ENCODE measurements around the gene CACNA2D3. TPM values are rescaled to one million over a fixed set of nuclear protein-coding genes. Genes with fewer than 3 reads are reported as not detected.

CACNA2D3 gene
- total and polyA plus RNA-seq, 2 experiments from 2014 or later, result 0.30 to 0.43 TPM

- in situ Hi-C loops (cut with MboI), result no loop called here
- Histone ChIP-seq H3K4me1 (ENCODE audit: insufficient read depth) (peaks cover 17% of the 10 kb centered on the region), H3K27ac (no peak overlapping the region), H3K27me3 (replicated peaks; ENCODE audit: insufficient read depth) (no peaks in the 10 kb centered on the region), H4K20me1 (ENCODE audit: insufficient read depth) (no peaks in the 10 kb centered on the region), H3K4me2 (ENCODE audit: unreplicated experiment) (no peak overlapping the region), H2AFZ (no peak overlapping the region), H3K9ac (no peak overlapping the region), H3K4me3 (no peak overlapping the region), H3K9me2 (ENCODE audit: insufficient read depth) (peaks cover 4% of the 10 kb centered on the region; the same call in 1 of the 2 replicates), H3K79me2 (ENCODE audit: insufficient read depth) (no peaks in the 10 kb centered on the region), H3F3A (ENCODE audit: insufficient read depth) (peaks cover 7% of the 10 kb centered on the region; the same call in 1 of the 2 replicates), H3K36me3 (ENCODE audit: low read depth) (no peaks in the 10 kb centered on the region), H3K9me3 (ENCODE audit: low read depth) (no peaks in the 10 kb centered on the region)
- no peak for DNase-seq
- TF ChIP-seq EZH2phosphoT487 (IDR thresholded peaks at IDR 0.05; ENCODE audit: insufficient read depth, low read depth), result no peak
- TF ChIP-seq EZH2 (IDR thresholded peaks at IDR 0.05; ENCODE audit: insufficient read depth, poor library complexity, severe bottlenecking), result no peak
- 87 to 89% methylated on average over 2 of the region's 2 CpGs for WGBS, 2 experiments (ENCODE audit: low coverage in 1 of 2, low lambda C conversion rate in 2 of 2, missing lambda C conversion rate in 2 of 2)
Measured at GRCh38 chr3:54909191-54909590, 786.8 kb downstream of the CACNA2D3 start.

GRCh38 chr3:54914180-54914579 is 791.8 kb downstream of the CACNA2D3 start:
- no peak for TF ChIP-seq EZH2phosphoT487 (IDR thresholded peaks at IDR 0.05; ENCODE audit: insufficient read depth, low read depth)
- TF ChIP-seq EZH2 (IDR thresholded peaks at IDR 0.05; ENCODE audit: insufficient read depth, poor library complexity, severe bottlenecking), result no peak
- peaks cover 28% of the 10 kb centered on the region for H3K4me1 ChIP-seq (ENCODE audit: insufficient read depth)
- no peaks in the 10 kb centered on the region for H3K27me3 ChIP-seq (replicated peaks; ENCODE audit: insufficient read depth)
- no peak for DNase-seq
- H3K79me2 ChIP-seq (ENCODE audit: insufficient read depth), result no peaks in the 10 kb centered on the region
- H3K4me2 ChIP-seq (ENCODE audit: unreplicated experiment), result no peak overlapping the region
- in situ Hi-C loops (cut with MboI), result no loop called here
- H2AFZ ChIP-seq, result no peak overlapping the region
- 61 to 67% methylated on average over 2 of the region's 2 CpGs for WGBS, 2 experiments (ENCODE audit: low coverage in 1 of 2, low lambda C conversion rate in 2 of 2, missing lambda C conversion rate in 2 of 2)
- H3K27ac ChIP-seq, result no peak overlapping the region
- H3F3A ChIP-seq (ENCODE audit: insufficient read depth), result peaks cover 18% of the 10 kb centered on the region
- peaks cover 4% of the 10 kb centered on the region; the same call in 1 of the 2 replicates for H3K9me2 ChIP-seq (ENCODE audit: insufficient read depth)
- H3K36me3 ChIP-seq (ENCODE audit: low read depth), result no peaks in the 10 kb centered on the region
- no peak overlapping the region for H3K9ac ChIP-seq
- H4K20me1 ChIP-seq (ENCODE audit: insufficient read depth), result no peaks in the 10 kb centered on the region
- H3K9me3 ChIP-seq (ENCODE audit: low read depth), result no peaks in the 10 kb centered on the region
- H3K4me3 ChIP-seq, result no peak overlapping the region

GRCh38 chr3:54915181-54915580 is 792.8 kb downstream of the CACNA2D3 start:
- in situ Hi-C loops (cut with MboI), result no loop called here
- 15 to 21% methylated on average over 4 of the region's 4 CpGs for WGBS, 2 experiments (ENCODE audit: low coverage in 1 of 2, low lambda C conversion rate in 2 of 2, missing lambda C conversion rate in 2 of 2)
- TF ChIP-seq EZH2phosphoT487 (IDR thresholded peaks at IDR 0.05; ENCODE audit: insufficient read depth, low read depth) (no peak), EZH2 (IDR thresholded peaks at IDR 0.05; ENCODE audit: insufficient read depth, poor library complexity, severe bottlenecking) (no peak)

GRCh38 chr3:54915976-54916375 is 793.6 kb downstream of the CACNA2D3 start:
- no peak overlapping the region for H3K27ac ChIP-seq
- H3K4me2 ChIP-seq (ENCODE audit: unreplicated experiment), result no peak overlapping the region
- no peaks in the 10 kb centered on the region for H4K20me1 ChIP-seq (ENCODE audit: insufficient read depth)
- no peaks in the 10 kb centered on the region for H3K79me2 ChIP-seq (ENCODE audit: insufficient read depth)
- peaks cover 28% of the 10 kb centered on the region for H3K4me1 ChIP-seq (ENCODE audit: insufficient read depth)
- TF ChIP-seq EZH2 (IDR thresholded peaks at IDR 0.05; ENCODE audit: insufficient read depth, poor library complexity, severe bottlenecking), result no peak
- no peak for TF ChIP-seq EZH2phosphoT487 (IDR thresholded peaks at IDR 0.05; ENCODE audit: insufficient read depth, low read depth)
- DNase-seq, result no peak
- H3K4me3 ChIP-seq, result no peak overlapping the region
- in situ Hi-C loops (cut with MboI), result no loop called here
- no peaks in the 10 kb centered on the region for H3K36me3 ChIP-seq (ENCODE audit: low read depth)
- WGBS, 2 experiments (ENCODE audit: low coverage in 1 of 2, low lambda C conversion rate in 2 of 2, missing lambda C conversion rate in 2 of 2), result 63 to 64% methylated on average over 8 of the region's 8 CpGs
- no peaks in the 10 kb centered on the region for H3K27me3 ChIP-seq (replicated peaks; ENCODE audit: insufficient read depth)
- peaks cover 18% of the 10 kb centered on the region for H3F3A ChIP-seq (ENCODE audit: insufficient read depth)
- no peak overlapping the region for H2AFZ ChIP-seq
- H3K9me3 ChIP-seq (ENCODE audit: low read depth), result no peaks in the 10 kb centered on the region
- no peaks in the 10 kb centered on the region for H3K9me2 ChIP-seq (ENCODE audit: insufficient read depth)
- H3K9ac ChIP-seq, result no peak overlapping the region

More at GRCh38 chr3:54915181-54915580, 792.8 kb downstream of the CACNA2D3 start:
- Histone ChIP-seq H3K9me2 (ENCODE audit: insufficient read depth) (peaks cover 4% of the 10 kb centered on the region; the same call in 1 of the 2 replicates), H2AFZ (0 out of 2 replicates have a peak overlapping the region, but pooled peaks have one; percentile 4), H3K4me3 (no peak overlapping the region), H3F3A (ENCODE audit: insufficient read depth) (peaks cover 18% of the 10 kb centered on the region), H3K27ac (no peak overlapping the region), H3K27me3 (replicated peaks; ENCODE audit: insufficient read depth) (no peaks in the 10 kb centered on the region), H3K4me2 (ENCODE audit: unreplicated experiment) (no peak overlapping the region), H3K9me3 (ENCODE audit: low read depth) (no peaks in the 10 kb centered on the region), H4K20me1 (ENCODE audit: insufficient read depth) (no peaks in the 10 kb centered on the region), H3K4me1 (ENCODE audit: insufficient read depth) (peaks cover 28% of the 10 kb centered on the region), H3K9ac (no peak overlapping the region), H3K36me3 (ENCODE audit: low read depth) (no peaks in the 10 kb centered on the region), H3K79me2 (ENCODE audit: insufficient read depth) (no peaks in the 10 kb centered on the region)
- no peak for DNase-seq

- Histone ChIP-seq H3K9me3 (ENCODE audit: low read depth) (no peaks in the 10 kb centered on the region), H3F3A (ENCODE audit: insufficient read depth) (peaks cover 18% of the 10 kb centered on the region), H3K27ac (peak overlapping the region; percentile 42), H3K9ac (no peak overlapping the region), H3K4me1 (ENCODE audit: insufficient read depth) (peaks cover 28% of the 10 kb centered on the region), H4K20me1 (ENCODE audit: insufficient read depth) (no peaks in the 10 kb centered on the region), H3K4me3 (no peak overlapping the region), H3K79me2 (ENCODE audit: insufficient read depth) (no peaks in the 10 kb centered on the region), H3K27me3 (replicated peaks; ENCODE audit: insufficient read depth) (no peaks in the 10 kb centered on the region), H3K36me3 (ENCODE audit: low read depth) (no peaks in the 10 kb centered on the region), H3K9me2 (ENCODE audit: insufficient read depth) (no peaks in the 10 kb centered on the region), H2AFZ (peak overlapping the region; percentile 39; the same call in 1 of the 2 replicates), H3K4me2 (ENCODE audit: unreplicated experiment) (peak overlapping the region; percentile 31)
- peak; percentile 36 for DNase-seq
- TF ChIP-seq EZH2 (IDR thresholded peaks at IDR 0.05; ENCODE audit: insufficient read depth, poor library complexity, severe bottlenecking) (no peak), EZH2phosphoT487 (IDR thresholded peaks at IDR 0.05; ENCODE audit: insufficient read depth, low read depth) (no peak)
- in situ Hi-C loops (cut with MboI), result no loop called here
Measured at GRCh38 chr3:54916732-54917131, 794.4 kb downstream of the CACNA2D3 start.
